Breast epithelium (tissue), 4 donors: ENCODE measurements around the gene ATG7. TPM values are rescaled to one million over a fixed set of nuclear protein-coding genes. Genes with fewer than 3 reads are reported as not detected.

Experiments used
- DNase-seq, 2 donors: peaks; one replicate each; pipeline ENCODE4 v3.0.0-alpha.2; 2019; ENCODE audit warnings: low spot score in 2 of 2
- H3K27ac ChIP-seq, 2 donors: fragments of 200-600 bp; sonication (generic) in 1 of 2; one replicate each; pipeline ENCODE4 v1.5.1; 2016 to 2019; ENCODE audit warnings: mild to moderate bottlenecking in 1 of 2
- H3K27me3 ChIP-seq, 2 donors: fragments of 200-600 bp; sonication (generic) in 1 of 2; one replicate each; pipeline versions ENCODE4 v1.5.1 to v1.6.0; 2017 to 2019; ENCODE audit warnings: control low read depth in 1 of 2, mild to moderate bottlenecking in 1 of 2
- H3K36me3 ChIP-seq: fragments of 200-600 bp; one replicate; pipeline ENCODE4 v1.5.1; 2019
- H3K4me1 ChIP-seq, 2 donors: fragments of 200-600 bp; sonication (generic); one replicate each; pipeline ENCODE4 v1.5.1; 2016 to 2019; ENCODE audit warnings: control low read depth in 1 of 2
- H3K4me3 ChIP-seq, 3 donors: fragments of 200-600 bp; sonication (generic); 1 replicate in 2 of 3; 2 replicates in 1 of 3; pipeline ENCODE4 v1.5.1; 2016 to 2019; ENCODE audit warnings: mild to moderate bottlenecking in 3 of 3, moderate library complexity in 2 of 3
- H3K9me3 ChIP-seq, 2 donors: fragments of 200-600 bp; sonication (generic) in 1 of 2; one replicate each; pipeline ENCODE4 v1.5.1; 2016 to 2019; ENCODE audit warnings: control low read depth in 1 of 2
- POLR2A ChIP-seq: fragments of 450-650 bp; IDR thresholded peaks from one replicate; pipeline ENCODE4 v1.6.1; 2016; ENCODE audit warnings: antibody characterized with exemption, mild to moderate bottlenecking, moderate library complexity
- POLR2AphosphoS5 ChIP-seq, 3 donors: sonication (generic); formaldehyde crosslinking; IDR thresholded peaks; one replicate each; pipeline ENCODE4 v1.6.1; 2017; ENCODE audit warnings: antibody characterized with exemption in 3 of 3
- intact Hi-C: fragments of 100-400 bp; cut with DNase I; formaldehyde crosslinking; loops from one replicate; pipeline ENCODE4 v1.15.1; 2023; ENCODE audit warnings: low total_unique reads
- total RNA-seq, 3 donors: library from RNA; depleted of rRNA; stranded (reverse); fragments of >200 nt; gene quantifications; one replicate each; pipeline ENCODE4 v1.1.0, GENCODE V29; 2016
- TF ChIP-seq, protein P1 (sequence below), 3 donors: fragments of 450-650 bp; IDR thresholded peaks; one replicate each; pipeline ENCODE4 v1.5.1; 2016 to 2017; ENCODE audit warnings: antibody characterized with exemption in 3 of 3, mild to moderate bottlenecking in 3 of 3, moderate library complexity in 3 of 3

ATG7 gene
- total RNA-seq, 3 donors from 2014 or later: 64.9 to 81.9 (median 75.5) TPM

DNA sequence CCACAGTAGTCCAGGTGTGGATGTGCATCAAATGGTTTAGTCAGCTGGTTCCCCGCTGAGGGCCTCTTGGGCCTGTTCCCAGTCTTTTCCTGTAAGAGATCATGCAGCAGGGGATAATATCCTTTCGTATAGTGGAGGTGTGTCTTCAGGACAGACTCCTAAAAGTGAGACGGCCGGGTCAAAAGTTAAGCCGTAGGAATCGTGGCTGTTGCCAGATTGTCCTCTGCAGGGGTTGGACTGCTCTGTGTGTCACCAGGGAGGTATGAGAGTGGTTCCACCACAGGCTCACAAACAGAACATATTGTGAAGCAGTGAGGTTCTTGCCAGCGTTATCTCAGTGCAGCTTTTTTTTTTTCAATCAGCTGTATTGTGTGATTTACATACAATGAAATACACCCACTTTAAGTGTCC, 276.5 kb downstream of the ATG7 start:
- no peak overlapping the region for H3K4me3 ChIP-seq
- peaks cover 0 to 7% of the 10 kb centered on the region in 2 donors for H3K4me1 ChIP-seq
- peak in 1 of 2 donors; percentile 37 for DNase-seq
- no peaks in the 10 kb centered on the region for H3K9me3 ChIP-seq
- H3K36me3 ChIP-seq: no peaks in the 10 kb centered on the region
- H3K27me3 ChIP-seq: no peaks in the 10 kb centered on the region
- intact Hi-C loops: no loop called here
- TF ChIP-seq, protein P1, sequence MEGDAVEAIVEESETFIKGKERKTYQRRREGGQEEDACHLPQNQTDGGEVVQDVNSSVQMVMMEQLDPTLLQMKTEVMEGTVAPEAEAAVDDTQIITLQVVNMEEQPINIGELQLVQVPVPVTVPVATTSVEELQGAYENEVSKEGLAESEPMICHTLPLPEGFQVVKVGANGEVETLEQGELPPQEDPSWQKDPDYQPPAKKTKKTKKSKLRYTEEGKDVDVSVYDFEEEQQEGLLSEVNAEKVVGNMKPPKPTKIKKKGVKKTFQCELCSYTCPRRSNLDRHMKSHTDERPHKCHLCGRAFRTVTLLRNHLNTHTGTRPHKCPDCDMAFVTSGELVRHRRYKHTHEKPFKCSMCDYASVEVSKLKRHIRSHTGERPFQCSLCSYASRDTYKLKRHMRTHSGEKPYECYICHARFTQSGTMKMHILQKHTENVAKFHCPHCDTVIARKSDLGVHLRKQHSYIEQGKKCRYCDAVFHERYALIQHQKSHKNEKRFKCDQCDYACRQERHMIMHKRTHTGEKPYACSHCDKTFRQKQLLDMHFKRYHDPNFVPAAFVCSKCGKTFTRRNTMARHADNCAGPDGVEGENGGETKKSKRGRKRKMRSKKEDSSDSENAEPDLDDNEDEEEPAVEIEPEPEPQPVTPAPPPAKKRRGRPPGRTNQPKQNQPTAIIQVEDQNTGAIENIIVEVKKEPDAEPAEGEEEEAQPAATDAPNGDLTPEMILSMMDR (IDR thresholded peaks at IDR 0.05): no peak
- no peak for TF ChIP-seq POLR2AphosphoS5 (IDR thresholded peaks at IDR 0.05)
- TF ChIP-seq POLR2A: no peak
- H3K27ac ChIP-seq: peak overlapping the region in 1 of 2 donors; percentile 32

DNA sequence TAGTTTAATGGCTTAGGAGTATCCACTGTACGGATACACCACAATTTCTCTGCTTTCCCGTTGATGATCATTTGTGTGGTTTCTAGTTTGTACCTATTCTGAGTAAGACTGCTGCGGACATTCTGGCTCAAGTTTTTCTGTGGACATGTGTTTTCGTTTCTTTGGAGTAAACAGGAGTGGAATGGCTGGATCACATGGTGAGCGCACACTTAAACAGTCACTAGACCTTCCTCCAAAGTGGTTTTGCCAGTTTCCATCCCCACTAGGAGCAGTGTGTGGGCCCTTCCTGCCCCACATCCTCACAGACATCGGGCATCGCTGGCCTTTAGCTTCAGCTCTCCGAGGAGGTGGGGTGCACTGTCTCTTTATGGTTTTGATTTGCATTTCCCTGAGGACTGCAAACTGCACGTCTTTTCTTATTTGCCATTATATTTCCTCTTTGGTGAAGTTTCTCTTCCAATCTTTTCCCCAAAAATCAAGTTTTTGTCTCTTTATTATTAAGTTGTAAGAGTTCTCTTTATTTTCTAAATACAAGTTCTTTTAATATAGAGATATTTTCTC, 277.5 kb downstream of the ATG7 start:
- Histone ChIP-seq H3K27ac (peak overlapping the region; percentile 43 to 75), H3K36me3 (no peaks in the 10 kb centered on the region), H3K4me1 (peaks cover 0 to 1% of the 10 kb centered on the region in 2 donors), H3K4me3 (no peak overlapping the region), H3K27me3 (no peaks in the 10 kb centered on the region), H3K9me3 (no peaks in the 10 kb centered on the region)
- TF ChIP-seq POLR2AphosphoS5 (IDR thresholded peaks at IDR 0.05) (peak in 1 of 3 donors; percentile 41), POLR2A (no peak)
- intact Hi-C loops: no loop called here
- peak in 1 of 2 donors; percentile 5 for DNase-seq

DNA sequence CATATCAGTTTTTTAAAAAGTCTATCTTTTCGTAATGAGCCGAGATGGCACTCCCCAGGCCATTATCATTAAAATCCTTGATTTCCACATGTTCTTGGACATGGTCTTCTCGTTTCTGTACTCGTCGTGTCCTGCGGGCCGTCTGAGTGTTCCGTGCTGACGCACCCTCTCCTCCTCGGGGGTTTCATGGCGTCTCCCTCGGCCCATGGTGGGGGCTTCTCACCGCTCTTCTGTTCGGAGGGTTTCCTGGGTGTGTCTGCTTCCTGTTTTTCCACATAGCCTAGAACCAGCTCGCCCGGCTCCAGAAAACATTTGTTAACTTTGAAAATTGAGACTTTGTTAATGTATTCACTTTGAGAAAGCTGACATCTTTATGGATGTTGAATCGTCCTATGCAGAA, 278.8 kb downstream of the ATG7 start:
- Histone ChIP-seq H3K9me3 (no peaks in the 10 kb centered on the region), H3K4me3 (no peak overlapping the region), H3K27ac (peak overlapping the region; percentile 46 to 64), H3K27me3 (no peaks in the 10 kb centered on the region), H3K36me3 (no peaks in the 10 kb centered on the region), H3K4me1 (no peaks in the 10 kb centered on the region)
- peak in 1 of 2 donors; percentile 36 for DNase-seq
- intact Hi-C loops: no loop called here
- peak in 1 of 3 donors; percentile 20 for TF ChIP-seq POLR2AphosphoS5 (IDR thresholded peaks at IDR 0.05)
- TF ChIP-seq, protein P1 (IDR thresholded peaks at IDR 0.05): no peak

DNA sequence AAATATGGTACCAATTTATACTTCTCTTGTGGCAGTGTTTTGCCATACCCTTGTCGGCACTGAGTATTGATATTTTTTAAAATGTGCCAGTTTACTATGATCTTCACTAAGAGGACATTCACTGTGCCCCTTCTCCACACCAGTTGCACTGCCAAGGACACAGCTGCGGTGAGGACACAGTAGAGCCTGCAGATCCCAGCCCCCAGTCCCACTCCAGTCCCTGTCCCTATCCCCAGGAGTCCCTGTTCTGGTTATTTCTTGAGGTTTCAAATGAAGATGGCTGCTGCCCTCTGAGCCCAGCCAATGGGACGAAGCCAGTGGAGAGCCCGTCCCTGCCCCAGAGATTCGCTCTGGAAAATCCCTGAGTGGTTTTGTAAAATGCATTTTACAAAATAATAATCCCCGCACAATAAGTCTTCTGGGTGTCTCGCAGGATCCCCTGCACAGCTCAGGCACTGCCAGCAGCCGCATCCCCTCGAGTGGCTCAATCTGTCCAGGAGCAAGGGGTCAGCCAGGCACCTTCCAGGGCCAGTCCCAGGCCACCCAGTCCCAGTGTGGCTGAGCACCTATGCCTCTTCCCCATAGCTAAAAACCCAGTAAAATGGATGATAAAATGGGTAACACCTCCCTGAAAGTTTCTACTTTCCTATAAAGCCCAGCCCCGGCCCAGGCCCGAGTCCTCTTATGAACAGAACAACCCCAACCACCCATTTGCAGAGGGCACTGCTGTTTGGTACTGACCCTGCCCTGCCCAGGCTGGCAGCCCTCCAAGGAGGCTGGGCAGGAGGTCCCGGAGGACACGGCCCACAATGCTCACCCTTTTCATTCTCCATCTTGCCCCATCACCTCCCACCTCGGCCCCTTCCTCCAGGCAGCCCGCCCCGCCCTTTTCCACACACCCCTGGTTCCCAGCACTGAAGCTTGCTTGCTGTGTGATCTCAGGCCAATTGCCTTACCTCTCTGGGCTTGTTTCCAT, 280.4 kb downstream of the ATG7 start:
- Histone ChIP-seq H3K36me3 (no peaks in the 10 kb centered on the region), H3K4me1 (peaks cover 0 to 6% of the 10 kb centered on the region in 2 donors), H3K27ac (peak overlapping the region in 1 of 2 donors; percentile 82), H3K9me3 (no peaks in the 10 kb centered on the region), H3K4me3 (no peak overlapping the region), H3K27me3 (no peaks in the 10 kb centered on the region)
- DNase-seq: no peak
- intact Hi-C loops: no loop called here
- TF ChIP-seq POLR2AphosphoS5 (IDR thresholded peaks at IDR 0.05) (no peak), POLR2A (no peak)
- TF ChIP-seq, protein P1 (IDR thresholded peaks at IDR 0.05): no peak

DNA sequence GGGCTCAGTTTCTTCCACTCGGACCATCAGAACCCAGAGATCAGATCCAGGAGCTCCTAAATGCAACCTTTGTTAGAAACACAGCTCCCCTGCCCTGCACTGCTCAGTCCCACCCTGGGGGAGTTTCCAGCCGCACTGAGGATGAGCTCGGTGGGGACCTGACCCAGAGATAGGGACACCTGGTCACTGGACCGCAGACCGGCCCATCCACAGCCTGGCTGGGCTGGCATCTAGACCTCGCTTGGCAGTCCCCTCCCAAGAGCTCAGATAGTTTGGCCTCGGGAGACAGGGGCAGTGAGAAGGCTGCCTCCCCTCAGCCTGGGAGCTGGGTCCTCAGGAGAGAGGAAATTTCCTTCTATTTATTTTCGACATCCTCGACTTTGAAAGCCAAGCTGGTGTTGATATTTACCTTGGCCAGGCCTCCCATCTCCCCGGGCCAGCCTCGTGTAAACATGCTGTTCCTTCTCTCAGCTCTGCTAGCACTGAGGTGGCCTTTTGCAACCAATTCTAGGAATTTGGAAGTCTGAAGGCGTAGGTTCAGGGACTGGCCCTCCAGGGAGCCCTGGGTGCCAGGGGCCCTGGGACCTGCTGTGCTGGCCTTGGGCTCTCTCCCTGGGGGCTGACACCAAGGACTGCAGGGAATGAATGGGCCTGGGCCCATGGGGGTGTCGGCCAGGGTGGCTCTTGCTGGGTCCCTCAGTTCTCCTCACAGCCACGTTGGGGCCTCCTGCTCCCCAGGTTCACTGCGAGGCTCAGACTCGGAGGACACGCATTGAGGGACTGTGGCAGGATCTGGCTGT, 281.4 kb downstream of the ATG7 start:
- no peak for DNase-seq
- peaks cover 3 to 6% of the 10 kb centered on the region in 2 donors for H3K4me1 ChIP-seq
- H3K27me3 ChIP-seq: no peaks in the 10 kb centered on the region
- intact Hi-C loops: no loop called here
- no peaks in the 10 kb centered on the region for H3K9me3 ChIP-seq
- H3K27ac ChIP-seq: peak overlapping the region; percentile 64 to 82
- no peak for TF ChIP-seq POLR2A
- TF ChIP-seq POLR2AphosphoS5 (IDR thresholded peaks at IDR 0.05): peak in 2 of 3 donors; percentile 16 to 60
- H3K36me3 ChIP-seq: no peaks in the 10 kb centered on the region
- no peak overlapping the region for H3K4me3 ChIP-seq
